ENCODE data around the gene GRIN2A.

Gene GRIN2A

DNA sequence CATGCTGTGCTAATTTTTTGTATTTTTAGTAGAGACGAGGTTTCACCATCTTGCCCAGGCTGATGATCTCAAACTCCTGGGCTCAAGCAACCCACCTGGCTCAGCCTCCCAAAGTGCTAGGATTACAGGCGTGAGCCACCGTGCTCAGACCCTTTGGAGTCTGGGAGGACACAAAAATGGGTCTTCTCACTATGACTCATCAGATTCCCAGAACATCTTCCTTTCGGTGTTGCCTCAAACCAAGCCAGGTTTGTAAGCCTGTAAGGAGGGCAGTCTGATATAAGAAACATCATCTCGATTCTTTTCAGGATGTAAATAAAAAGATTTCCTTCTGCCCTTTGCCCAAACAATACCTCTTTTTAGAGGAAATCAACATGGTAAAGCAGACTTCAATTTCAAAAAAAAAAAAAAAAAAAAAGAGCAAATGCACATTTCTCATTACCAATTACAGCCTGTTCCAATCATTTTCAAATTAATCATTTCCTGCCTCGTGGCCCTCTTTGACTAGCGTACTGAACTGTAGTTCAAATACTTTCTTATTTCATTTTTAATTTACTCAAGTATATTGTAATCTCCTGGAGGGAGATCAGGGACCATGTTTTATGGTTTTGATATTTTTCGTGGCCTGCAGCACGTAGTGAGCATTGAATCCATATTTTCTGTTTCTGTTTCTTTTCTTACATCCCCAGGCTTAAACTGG lies 409.6 kb downstream of the GRIN2A start:
- H3K27me3 ChIP-seq (replicated peaks; ENCODE audit: control insufficient read depth, insufficient read depth, low read length), result no peaks in the 10 kb centered on the region; the same call in none of the 2 replicates
- TF ChIP-seq, protein P1, sequence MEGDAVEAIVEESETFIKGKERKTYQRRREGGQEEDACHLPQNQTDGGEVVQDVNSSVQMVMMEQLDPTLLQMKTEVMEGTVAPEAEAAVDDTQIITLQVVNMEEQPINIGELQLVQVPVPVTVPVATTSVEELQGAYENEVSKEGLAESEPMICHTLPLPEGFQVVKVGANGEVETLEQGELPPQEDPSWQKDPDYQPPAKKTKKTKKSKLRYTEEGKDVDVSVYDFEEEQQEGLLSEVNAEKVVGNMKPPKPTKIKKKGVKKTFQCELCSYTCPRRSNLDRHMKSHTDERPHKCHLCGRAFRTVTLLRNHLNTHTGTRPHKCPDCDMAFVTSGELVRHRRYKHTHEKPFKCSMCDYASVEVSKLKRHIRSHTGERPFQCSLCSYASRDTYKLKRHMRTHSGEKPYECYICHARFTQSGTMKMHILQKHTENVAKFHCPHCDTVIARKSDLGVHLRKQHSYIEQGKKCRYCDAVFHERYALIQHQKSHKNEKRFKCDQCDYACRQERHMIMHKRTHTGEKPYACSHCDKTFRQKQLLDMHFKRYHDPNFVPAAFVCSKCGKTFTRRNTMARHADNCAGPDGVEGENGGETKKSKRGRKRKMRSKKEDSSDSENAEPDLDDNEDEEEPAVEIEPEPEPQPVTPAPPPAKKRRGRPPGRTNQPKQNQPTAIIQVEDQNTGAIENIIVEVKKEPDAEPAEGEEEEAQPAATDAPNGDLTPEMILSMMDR (IDR thresholded peaks at IDR 0.05; ENCODE audit: insufficient read depth, low read length, poor library complexity, severe bottlenecking), result no peak
- H3K4me3 ChIP-seq (replicated peaks; ENCODE audit: low read depth, low read length), result no peak overlapping the region
- no peaks in the 10 kb centered on the region for H3K36me3 ChIP-seq (ENCODE audit: control insufficient read depth, insufficient read depth, low read length)
- DNase-seq (ENCODE audit: extremely low read depth, insufficient read length), result no peak

DNA sequence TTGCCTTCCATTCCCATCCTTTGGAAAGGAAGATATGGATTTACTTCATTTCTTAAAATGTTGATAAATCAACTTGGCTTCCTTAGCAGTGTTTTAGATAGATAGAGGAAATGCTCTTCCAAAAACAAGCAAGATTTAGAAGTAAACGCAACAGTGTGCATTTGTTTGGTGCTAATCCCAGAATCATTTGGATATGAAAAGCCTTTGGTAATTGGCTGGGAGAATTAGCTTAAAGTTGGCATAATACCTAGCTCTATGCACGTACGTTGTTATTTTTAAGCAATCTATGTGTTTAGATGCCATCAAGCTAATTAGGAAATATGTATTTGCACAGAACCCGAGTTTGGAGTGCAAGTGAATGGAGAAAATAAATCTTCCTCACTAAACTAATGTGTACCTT lies 415.3 kb downstream of the GRIN2A start:
- no peaks in the 10 kb centered on the region for H3K27me3 ChIP-seq (replicated peaks; ENCODE audit: control insufficient read depth, insufficient read depth, low read length)
- TF ChIP-seq, protein P1 (IDR thresholded peaks at IDR 0.05; ENCODE audit: insufficient read depth, low read length, poor library complexity, severe bottlenecking), result no peak
- no peaks in the 10 kb centered on the region for H3K36me3 ChIP-seq (ENCODE audit: control insufficient read depth, insufficient read depth, low read length)
- DNase-seq (ENCODE audit: extremely low read depth, insufficient read length), result no peak
- no peak overlapping the region for H3K4me3 ChIP-seq (replicated peaks; ENCODE audit: low read depth, low read length)

DNA sequence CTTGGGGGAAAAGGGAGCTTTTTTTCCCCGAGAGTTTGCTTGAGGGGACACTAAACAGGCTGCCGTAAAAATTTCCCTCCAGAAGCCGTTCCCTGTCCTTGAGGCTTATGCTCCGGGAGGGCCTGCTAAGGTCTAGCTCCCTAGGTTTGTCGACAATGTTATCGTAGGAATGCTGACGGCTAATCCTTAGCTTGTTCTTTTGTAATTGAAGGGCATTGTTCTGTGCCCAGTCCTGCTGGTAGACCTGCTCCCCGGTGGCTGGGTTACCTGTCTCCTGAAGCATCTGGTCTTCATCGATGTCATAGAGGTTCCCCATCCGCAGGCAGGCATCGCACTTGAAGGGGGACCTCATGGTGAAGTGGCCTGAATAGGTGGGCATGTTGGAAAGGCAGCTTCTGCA lies 418.7 kb downstream of the GRIN2A start:
- Histone ChIP-seq H3K4me3 (replicated peaks; ENCODE audit: low read depth, low read length) (no peak overlapping the region), H3K27me3 (replicated peaks; ENCODE audit: control insufficient read depth, insufficient read depth, low read length) (no peaks in the 10 kb centered on the region), H3K36me3 (ENCODE audit: control insufficient read depth, insufficient read depth, low read length) (no peaks in the 10 kb centered on the region)
- TF ChIP-seq, protein P1 (IDR thresholded peaks at IDR 0.05; ENCODE audit: insufficient read depth, low read length, poor library complexity, severe bottlenecking), result no peak
- no peak for DNase-seq (ENCODE audit: extremely low read depth, insufficient read length)

DNA sequence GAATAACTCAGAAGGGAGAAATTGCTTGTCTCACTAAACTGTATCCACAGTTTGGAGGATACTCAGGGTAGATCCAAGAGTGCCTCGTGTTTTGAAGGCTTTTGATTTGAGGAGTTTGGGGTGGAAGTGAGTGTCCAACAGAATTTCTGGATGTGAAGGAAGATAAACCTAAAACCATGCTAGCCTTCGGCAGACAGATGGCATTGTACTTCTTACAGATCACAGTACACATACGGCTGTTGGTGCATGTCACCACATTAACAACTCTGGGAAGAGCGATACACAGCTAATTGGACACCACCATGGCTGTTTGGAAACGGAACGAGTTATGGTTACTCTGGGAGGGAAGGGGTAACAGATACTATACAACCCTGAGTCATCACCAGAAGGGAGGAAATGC lies 420.4 kb downstream of the GRIN2A start:
- H3K4me3 ChIP-seq (replicated peaks; ENCODE audit: low read depth, low read length), result no peak overlapping the region

DNA sequence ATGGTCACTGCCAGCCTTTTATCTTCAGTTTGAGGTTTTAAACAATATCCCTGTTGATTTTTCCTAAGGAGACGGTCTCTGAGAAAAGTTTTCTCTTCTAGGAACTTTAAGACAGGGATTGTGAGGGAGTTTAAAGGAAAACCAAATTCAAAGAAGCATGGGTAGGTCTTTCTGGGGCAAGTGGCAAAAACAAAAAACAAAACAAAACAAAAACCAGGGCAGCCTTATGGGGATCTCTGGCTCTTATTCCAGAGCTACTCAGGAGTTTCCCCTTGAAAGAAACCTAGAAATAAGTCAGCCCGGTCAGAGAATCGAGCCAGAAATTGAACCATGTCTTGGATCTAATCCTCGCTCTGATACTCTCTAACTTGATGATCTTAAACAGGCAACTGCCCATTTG lies 424.5 kb downstream of the GRIN2A start:
- TF ChIP-seq, protein P1 (IDR thresholded peaks at IDR 0.05; ENCODE audit: insufficient read depth, low read length, poor library complexity, severe bottlenecking), result no peak
- no peaks in the 10 kb centered on the region for H3K36me3 ChIP-seq (ENCODE audit: control insufficient read depth, insufficient read depth, low read length)
- H3K27me3 ChIP-seq (replicated peaks; ENCODE audit: control insufficient read depth, insufficient read depth, low read length), result no peaks in the 10 kb centered on the region
- DNase-seq (ENCODE audit: extremely low read depth, insufficient read length), result no peak
- no peak overlapping the region for H3K4me3 ChIP-seq (replicated peaks; ENCODE audit: low read depth, low read length)

More for the DNA sequence above, 420.4 kb downstream of the GRIN2A start:
- no peaks in the 10 kb centered on the region for H3K36me3 ChIP-seq (ENCODE audit: control insufficient read depth, insufficient read depth, low read length)
- TF ChIP-seq, protein P1 (IDR thresholded peaks at IDR 0.05; ENCODE audit: insufficient read depth, low read length, poor library complexity, severe bottlenecking), result no peak
- no peaks in the 10 kb centered on the region for H3K27me3 ChIP-seq (replicated peaks; ENCODE audit: control insufficient read depth, insufficient read depth, low read length)
- no peak for DNase-seq (ENCODE audit: extremely low read depth, insufficient read length)

DNA sequence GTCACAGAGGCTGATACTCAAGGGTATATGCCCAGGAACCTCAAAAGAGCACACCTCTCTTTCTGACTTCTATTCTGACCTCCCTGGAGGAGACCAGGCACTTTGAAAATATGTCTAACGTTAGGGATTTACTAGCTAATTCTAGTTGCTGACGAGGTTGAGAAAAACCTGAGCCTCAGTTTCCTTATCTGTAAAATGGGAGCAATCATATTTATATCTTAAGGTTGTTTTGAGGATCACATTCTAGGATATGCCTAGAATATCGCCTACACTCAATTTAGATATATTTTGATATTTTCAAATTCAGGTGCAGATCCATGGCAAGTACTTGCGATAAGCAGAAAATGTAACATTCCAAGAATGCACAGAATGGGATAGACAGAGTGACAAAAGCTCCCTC lies 425.8 kb downstream of the GRIN2A start:
- H3K27me3 ChIP-seq (replicated peaks; ENCODE audit: control insufficient read depth, insufficient read depth, low read length), result no peaks in the 10 kb centered on the region
- no peak overlapping the region for H3K4me3 ChIP-seq (replicated peaks; ENCODE audit: low read depth, low read length)
- H3K36me3 ChIP-seq (ENCODE audit: control insufficient read depth, insufficient read depth, low read length), result no peaks in the 10 kb centered on the region
- DNase-seq (ENCODE audit: extremely low read depth, insufficient read length), result no peak
- TF ChIP-seq, protein P1 (IDR thresholded peaks at IDR 0.05; ENCODE audit: insufficient read depth, low read length, poor library complexity, severe bottlenecking), result no peak
